ENCODE measurements around the gene PLA2G2F. TPM values are rescaled to one million over a fixed set of nuclear protein-coding genes. Genes with fewer than 3 reads are reported as not detected.

PLA2G2F gene
- total RNA-seq, 4 donors from 2014 or later: 0.07 TPM; not detected in 3

GRCh38 chr1:20147846-20148570 is 8.9 kb downstream of the PLA2G2F start:
- Histone ChIP-seq H3K4me1 (no peaks in the 10 kb centered on the region), H3K4me3 (no peak overlapping the region), H3K27me3 (no peaks in the 10 kb centered on the region), H3K9me3 (no peaks in the 10 kb centered on the region), H3K36me3 (no peaks in the 10 kb centered on the region), H3K27ac (no peak overlapping the region)
- intact Hi-C loops (cut with DNase I; ENCODE audit: low total_unique reads): loop anchor here (5.0 kb wide), 1 partner anchor 236 kb away; no protein-coding TSS in a partner anchor
- no peak for TF ChIP-seq POLR2A (IDR thresholded peaks at IDR 0.05)
- TF ChIP-seq, protein P1, sequence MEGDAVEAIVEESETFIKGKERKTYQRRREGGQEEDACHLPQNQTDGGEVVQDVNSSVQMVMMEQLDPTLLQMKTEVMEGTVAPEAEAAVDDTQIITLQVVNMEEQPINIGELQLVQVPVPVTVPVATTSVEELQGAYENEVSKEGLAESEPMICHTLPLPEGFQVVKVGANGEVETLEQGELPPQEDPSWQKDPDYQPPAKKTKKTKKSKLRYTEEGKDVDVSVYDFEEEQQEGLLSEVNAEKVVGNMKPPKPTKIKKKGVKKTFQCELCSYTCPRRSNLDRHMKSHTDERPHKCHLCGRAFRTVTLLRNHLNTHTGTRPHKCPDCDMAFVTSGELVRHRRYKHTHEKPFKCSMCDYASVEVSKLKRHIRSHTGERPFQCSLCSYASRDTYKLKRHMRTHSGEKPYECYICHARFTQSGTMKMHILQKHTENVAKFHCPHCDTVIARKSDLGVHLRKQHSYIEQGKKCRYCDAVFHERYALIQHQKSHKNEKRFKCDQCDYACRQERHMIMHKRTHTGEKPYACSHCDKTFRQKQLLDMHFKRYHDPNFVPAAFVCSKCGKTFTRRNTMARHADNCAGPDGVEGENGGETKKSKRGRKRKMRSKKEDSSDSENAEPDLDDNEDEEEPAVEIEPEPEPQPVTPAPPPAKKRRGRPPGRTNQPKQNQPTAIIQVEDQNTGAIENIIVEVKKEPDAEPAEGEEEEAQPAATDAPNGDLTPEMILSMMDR (IDR thresholded peaks at IDR 0.05): no peak
- no peak for DNase-seq

DNA sequence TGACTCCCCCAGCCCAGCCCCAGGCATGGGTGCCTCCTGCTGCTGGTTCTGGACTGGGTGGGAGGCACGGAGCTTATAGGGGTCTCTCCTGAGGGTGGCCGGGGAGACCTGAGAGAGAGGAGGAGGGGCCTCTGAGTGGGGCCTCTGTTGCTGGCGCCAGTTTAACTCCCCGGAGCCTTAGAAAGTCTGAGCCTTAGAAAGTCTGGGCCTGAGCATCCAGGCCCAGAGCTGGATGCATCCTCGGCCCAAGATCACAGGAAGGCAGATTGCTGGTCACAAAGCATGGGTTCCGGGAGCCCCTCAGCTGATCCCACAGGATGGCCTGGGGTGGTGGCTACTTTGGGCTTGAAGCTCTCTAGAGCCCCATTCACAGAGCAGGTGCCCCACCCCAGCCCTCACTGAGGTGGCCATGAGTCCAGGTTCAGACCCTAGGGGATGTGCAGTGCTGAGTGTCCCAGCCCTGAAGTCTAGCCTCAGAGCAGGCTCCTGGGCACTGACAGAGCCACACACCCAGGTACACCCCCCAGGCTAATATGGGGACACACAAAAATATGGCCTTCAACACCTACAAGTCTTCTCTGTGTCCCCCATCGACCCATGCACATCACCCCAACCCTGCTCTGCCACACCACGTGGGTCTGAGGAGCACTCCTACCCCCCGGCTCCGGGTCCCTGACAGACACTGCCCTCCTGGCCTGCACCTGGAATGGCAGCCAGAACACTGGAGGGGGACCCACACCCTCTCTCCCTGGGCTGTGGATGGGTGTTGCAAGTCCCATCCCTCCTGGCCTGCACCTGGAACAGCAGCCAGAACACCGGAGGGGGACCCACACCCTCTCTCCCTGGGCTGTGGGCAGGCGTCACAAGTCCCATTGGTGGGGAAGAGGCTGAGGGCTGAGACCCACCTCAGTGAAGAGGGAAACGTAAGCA is 9.7 kb downstream of the PLA2G2F start:
- no peaks in the 10 kb centered on the region for H3K9me3 ChIP-seq
- TF ChIP-seq POLR2A (IDR thresholded peaks at IDR 0.05): no peak
- TF ChIP-seq, protein P1 (IDR thresholded peaks at IDR 0.05): no peak
- intact Hi-C loops (cut with DNase I; ENCODE audit: low total_unique reads): loop anchor here (5.0 kb wide), 1 partner anchor 237 kb away; no protein-coding TSS in a partner anchor
- H3K4me1 ChIP-seq: no peaks in the 10 kb centered on the region
- H3K27me3 ChIP-seq: no peaks in the 10 kb centered on the region
- no peak overlapping the region for H3K4me3 ChIP-seq
- no peak for DNase-seq
- H3K36me3 ChIP-seq: no peaks in the 10 kb centered on the region
- H3K27ac ChIP-seq: no peak overlapping the region

DNA sequence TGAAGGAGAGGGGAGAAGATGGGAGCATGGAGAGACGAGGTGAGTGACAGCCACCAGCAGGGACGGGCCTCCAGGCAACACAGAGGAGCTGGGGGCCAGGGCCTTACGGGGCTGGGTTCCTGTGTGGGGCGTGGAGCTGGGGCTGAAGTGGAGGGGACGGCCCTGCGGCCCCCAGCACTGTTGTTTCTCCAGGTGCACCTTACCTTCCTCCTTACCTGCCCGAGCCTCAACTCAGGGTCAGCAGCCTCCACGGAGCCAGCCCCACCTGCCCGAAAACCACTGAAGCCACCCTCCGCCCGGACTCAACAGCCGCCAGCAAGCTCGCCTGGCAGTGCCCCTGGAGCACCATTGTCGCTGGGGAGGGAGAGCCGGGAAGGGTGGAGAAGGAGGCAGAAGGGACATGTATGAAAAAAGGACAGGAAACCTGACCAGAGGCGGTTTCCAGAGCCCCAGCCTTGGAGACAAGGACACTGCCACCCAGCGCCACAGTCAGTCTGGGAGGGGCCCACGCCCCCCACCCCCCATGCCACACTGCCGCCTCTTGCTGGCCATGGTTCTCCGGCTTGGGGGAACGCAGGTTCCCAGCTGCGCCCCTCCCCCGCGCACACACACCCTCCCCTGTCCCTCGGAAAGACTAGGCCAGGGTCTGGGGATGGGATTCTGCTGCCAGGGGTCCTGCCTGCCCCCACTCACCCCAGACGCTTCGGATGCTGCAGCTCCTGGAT is 10.6 kb downstream of the PLA2G2F start:
- no peaks in the 10 kb centered on the region for H3K9me3 ChIP-seq
- no peaks in the 10 kb centered on the region for H3K4me1 ChIP-seq
- H3K4me3 ChIP-seq: no peak overlapping the region
- H3K27ac ChIP-seq: no peak overlapping the region
- intact Hi-C loops (cut with DNase I; ENCODE audit: low total_unique reads): loop anchor here (5.0 kb wide), 1 partner anchor 237 kb away; no protein-coding TSS in a partner anchor
- TF ChIP-seq POLR2A (IDR thresholded peaks at IDR 0.05): no peak
- TF ChIP-seq, protein P1 (IDR thresholded peaks at IDR 0.05): no peak
- no peak for DNase-seq
- H3K27me3 ChIP-seq: no peaks in the 10 kb centered on the region
- no peaks in the 10 kb centered on the region for H3K36me3 ChIP-seq

- Histone ChIP-seq H3K4me3 (no peak overlapping the region), H3K27ac (no peak overlapping the region), H3K36me3 (no peaks in the 10 kb centered on the region), H3K9me3 (no peaks in the 10 kb centered on the region), H3K27me3 (no peaks in the 10 kb centered on the region), H3K4me1 (no peaks in the 10 kb centered on the region)
- DNase-seq: no peak
- TF ChIP-seq POLR2A (IDR thresholded peaks at IDR 0.05): no peak
- TF ChIP-seq, protein P1 (IDR thresholded peaks at IDR 0.05): no peak
- intact Hi-C loops (cut with DNase I; ENCODE audit: low total_unique reads): no loop called here
Measured at GRCh38 chr1:20150326-20150705, 11.2 kb downstream of the PLA2G2F start.

Data from uterus (tissue), 4 donors.